Measurements from ENCODE around the gene TAF3. TPM values are rescaled to one million over a fixed set of nuclear protein-coding genes. Genes with fewer than 3 reads are reported as not detected.
A peak's percentile ranks its signal among the peaks of the same experiment; 100 is the strongest.

Gene TAF3
- total RNA-seq, 1 donor from 2014 or later: 4.6 TPM

GRCh38 chr10:7960108-7960507, 141.8 kb downstream of the TAF3 start:
- Histone ChIP-seq H3F3A (ENCODE audit: low read depth) (no peaks in the 10 kb centered on the region), H3K79me2 (ENCODE audit: low read depth) (no peaks in the 10 kb centered on the region), H3K9ac (no peak overlapping the region), H3K9me3 (ENCODE audit: low read depth) (peaks cover 4% of the 10 kb centered on the region), H2AFZ (replicated peaks) (no peak overlapping the region), H3K27ac (no peak overlapping the region), H4K20me1 (ENCODE audit: low read depth) (no peaks in the 10 kb centered on the region), H3K4me1 (no peaks in the 10 kb centered on the region), H3K27me3 (no peaks in the 10 kb centered on the region), H3K4me3 (no peak overlapping the region), H3K36me3 (no peaks in the 10 kb centered on the region), H3K4me2 (no peak overlapping the region)
- H3K36me3 Mint-ChIP-seq: peaks cover 14% of the 10 kb centered on the region
- H3K27me3 Mint-ChIP-seq (ENCODE audit: insufficient read depth, low read depth): peaks cover 4% of the 10 kb centered on the region
- no peaks in the 10 kb centered on the region for H3K9me3 Mint-ChIP-seq
- no peak for DNase-seq (ENCODE audit: low spot score)
- H3K4me1 Mint-ChIP-seq: no peaks in the 10 kb centered on the region
- no peak overlapping the region for H3K4me3 Mint-ChIP-seq
- no peak overlapping the region for H3K27ac Mint-ChIP-seq
- TF ChIP-seq EZH2 (IDR thresholded peaks at IDR 0.05) (no peak), CTCF (IDR thresholded peaks at IDR 0.05) (no peak), EZH2phosphoT487 (IDR thresholded peaks at IDR 0.05) (no peak)

DNA sequence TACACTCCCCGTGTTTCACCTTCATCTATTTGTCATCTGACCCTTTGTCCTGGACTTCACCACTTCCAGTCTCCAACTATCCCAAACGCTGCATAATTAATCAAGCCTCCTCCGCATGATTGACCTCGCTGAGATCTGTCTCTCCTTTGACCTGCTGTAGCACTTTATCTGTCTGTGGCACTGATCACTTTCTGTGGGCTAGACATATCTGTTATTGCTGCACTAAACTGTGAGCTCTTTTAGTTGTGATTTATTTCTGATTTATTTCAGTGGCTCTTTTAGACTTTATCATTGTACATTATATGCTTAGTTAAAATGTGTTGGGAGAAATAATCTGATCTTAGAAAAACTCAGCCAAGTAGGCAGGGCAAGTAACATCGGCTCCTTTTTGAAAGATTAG, 144.3 kb downstream of the TAF3 start:
- Histone ChIP-seq H3K9ac (no peak overlapping the region), H3K27ac (no peak overlapping the region), H3K4me3 (no peak overlapping the region), H3K79me2 (ENCODE audit: low read depth) (no peaks in the 10 kb centered on the region), H3F3A (ENCODE audit: low read depth) (no peaks in the 10 kb centered on the region), H3K36me3 (no peaks in the 10 kb centered on the region), H2AFZ (replicated peaks) (no peak overlapping the region), H4K20me1 (ENCODE audit: low read depth) (no peaks in the 10 kb centered on the region), H3K4me2 (no peak overlapping the region), H3K27me3 (no peaks in the 10 kb centered on the region), H3K9me3 (ENCODE audit: low read depth) (peaks cover 4% of the 10 kb centered on the region), H3K4me1 (no peaks in the 10 kb centered on the region)
- H3K4me3 Mint-ChIP-seq: no peak overlapping the region
- peak; percentile 11 for DNase-seq (ENCODE audit: low spot score)
- peaks cover 19% of the 10 kb centered on the region for H3K36me3 Mint-ChIP-seq
- no peaks in the 10 kb centered on the region for H3K9me3 Mint-ChIP-seq
- H3K27me3 Mint-ChIP-seq (ENCODE audit: insufficient read depth, low read depth): peaks cover 4% of the 10 kb centered on the region
- TF ChIP-seq EZH2 (IDR thresholded peaks at IDR 0.05): no peak
- no peak for TF ChIP-seq EZH2phosphoT487 (IDR thresholded peaks at IDR 0.05)
- no peak for TF ChIP-seq CTCF (IDR thresholded peaks at IDR 0.05)
- H3K27ac Mint-ChIP-seq: no peak overlapping the region
- H3K4me1 Mint-ChIP-seq: no peaks in the 10 kb centered on the region

DNA sequence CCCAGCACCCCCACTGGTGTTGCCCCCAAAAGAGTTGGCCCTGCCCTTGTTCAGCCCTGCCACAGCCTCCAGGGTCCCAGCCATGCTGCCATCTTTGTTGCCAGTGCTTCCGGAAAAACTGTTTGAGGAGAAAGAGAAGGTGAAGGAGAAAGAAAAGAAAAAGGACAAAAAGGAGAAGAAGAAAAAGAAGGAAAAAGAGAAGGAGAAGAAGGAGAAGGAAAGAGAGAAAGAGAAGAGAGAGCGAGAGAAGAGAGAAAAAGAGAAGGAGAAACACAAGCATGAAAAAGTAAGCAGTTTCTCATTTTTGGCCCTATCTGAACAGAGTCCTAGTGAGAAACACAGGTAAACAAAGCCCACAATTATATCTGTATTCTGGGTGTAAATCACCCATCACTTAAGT, 147.2 kb downstream of the TAF3 start:
- Mint-ChIP-seq H3K9me3 (no peaks in the 10 kb centered on the region), H3K27me3 (ENCODE audit: insufficient read depth, low read depth) (peaks cover 4% of the 10 kb centered on the region), H3K27ac (no peak overlapping the region), H3K4me3 (no peak overlapping the region), H3K36me3 (peaks cover 16% of the 10 kb centered on the region), H3K4me1 (no peaks in the 10 kb centered on the region)
- Histone ChIP-seq H4K20me1 (ENCODE audit: low read depth) (no peaks in the 10 kb centered on the region), H3K27me3 (no peaks in the 10 kb centered on the region), H3K36me3 (no peaks in the 10 kb centered on the region), H3K4me1 (no peaks in the 10 kb centered on the region), H3K79me2 (ENCODE audit: low read depth) (no peaks in the 10 kb centered on the region), H3K9ac (no peak overlapping the region), H3F3A (ENCODE audit: low read depth) (no peaks in the 10 kb centered on the region), H3K27ac (no peak overlapping the region), H3K9me3 (ENCODE audit: low read depth) (no peaks in the 10 kb centered on the region), H3K4me3 (no peak overlapping the region), H3K4me2 (no peak overlapping the region), H2AFZ (replicated peaks) (no peak overlapping the region)
- TF ChIP-seq EZH2 (IDR thresholded peaks at IDR 0.05): no peak
- no peak for DNase-seq (ENCODE audit: low spot score)

DNA sequence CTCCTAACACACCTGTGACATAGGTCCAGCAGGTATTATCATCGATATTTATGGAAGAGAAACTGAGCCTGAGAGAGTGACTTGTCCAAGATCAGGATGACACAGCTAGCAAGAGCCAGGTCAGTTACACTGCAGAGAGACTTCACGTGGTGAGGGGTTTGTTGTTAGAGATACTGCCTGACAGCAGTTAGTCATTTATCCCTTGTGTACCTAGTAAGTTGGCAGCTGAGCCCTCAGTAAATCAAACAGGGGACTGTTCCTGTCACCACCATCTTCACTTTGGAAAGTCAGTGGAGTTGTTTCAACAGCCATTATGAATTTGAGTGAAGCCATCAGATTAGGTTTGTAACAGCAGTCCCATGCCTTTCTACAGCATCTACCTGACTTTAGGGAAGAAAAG, 148.7 kb downstream of the TAF3 start:
- DNase-seq (ENCODE audit: low spot score): no peak
- Mint-ChIP-seq H3K27ac (no peak overlapping the region), H3K36me3 (peaks cover 16% of the 10 kb centered on the region), H3K4me3 (no peak overlapping the region), H3K27me3 (ENCODE audit: insufficient read depth, low read depth) (peaks cover 4% of the 10 kb centered on the region), H3K9me3 (no peaks in the 10 kb centered on the region), H3K4me1 (no peaks in the 10 kb centered on the region)
- H3K9me3 ChIP-seq (ENCODE audit: low read depth): no peaks in the 10 kb centered on the region
- no peak overlapping the region for H3K27ac ChIP-seq
- H3K4me2 ChIP-seq: no peak overlapping the region
- H3K36me3 ChIP-seq: no peaks in the 10 kb centered on the region
- TF ChIP-seq CTCF (IDR thresholded peaks at IDR 0.05): no peak
- TF ChIP-seq EZH2phosphoT487 (IDR thresholded peaks at IDR 0.05): no peak
- TF ChIP-seq EZH2 (IDR thresholded peaks at IDR 0.05): no peak
- H3K79me2 ChIP-seq (ENCODE audit: low read depth): no peaks in the 10 kb centered on the region
- no peaks in the 10 kb centered on the region for H3K4me1 ChIP-seq
- H4K20me1 ChIP-seq (ENCODE audit: low read depth): no peaks in the 10 kb centered on the region
- no peaks in the 10 kb centered on the region for H3K27me3 ChIP-seq
- H3F3A ChIP-seq (ENCODE audit: low read depth): no peaks in the 10 kb centered on the region
- no peak overlapping the region for H3K4me3 ChIP-seq
- no peak overlapping the region for H3K9ac ChIP-seq
- no peak overlapping the region for H2AFZ ChIP-seq (replicated peaks)

Measured in neural progenitor cell (in vitro differentiated cells).